ENCODE results near the gene TTC34.

DNA sequence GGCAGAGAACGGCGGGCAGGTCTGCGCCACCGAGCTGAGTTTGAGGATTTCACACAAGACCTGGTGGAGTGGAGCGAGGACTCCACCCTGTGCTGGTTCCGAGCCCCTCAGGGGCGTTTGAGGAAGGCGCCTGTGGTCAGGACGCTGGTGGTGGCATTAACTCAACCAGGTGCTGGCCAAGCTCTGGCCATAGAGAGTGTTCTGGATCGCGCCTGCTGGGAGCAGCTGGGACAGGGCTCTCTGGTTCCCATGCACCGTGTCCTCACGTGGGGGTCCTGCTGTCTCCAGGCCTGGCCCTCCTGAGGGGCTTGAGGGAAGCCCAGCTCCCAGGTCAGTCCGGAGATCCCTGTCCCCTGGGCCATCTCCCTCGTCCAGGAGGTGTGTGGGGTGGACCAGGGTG, 24.8 kb upstream of the TTC34 start:
- TF ChIP-seq GATA3 (IDR thresholded peaks at IDR 0.05; ENCODE audit: low read depth, low read length) = no peak
- no peak for TF ChIP-seq GATA2 (IDR thresholded peaks at IDR 0.05; ENCODE audit: low read depth, low read length)
